SH-SY5Y (cell line): Measurements from ENCODE around the gene NAA35.

Experiments
- GATA2 ChIP-seq: IDR thresholded peaks from 2 replicates; pipeline ENCODE4 v1.6.1; 2011; ENCODE audit warnings: mild to moderate bottlenecking, low read depth, low read length
- GATA3 ChIP-seq: IDR thresholded peaks from 2 replicates; pipeline ENCODE4 v1.6.1; 2011; ENCODE audit warnings: low read depth, mild to moderate bottlenecking, low read length, moderate library complexity

Gene NAA35

DNA sequence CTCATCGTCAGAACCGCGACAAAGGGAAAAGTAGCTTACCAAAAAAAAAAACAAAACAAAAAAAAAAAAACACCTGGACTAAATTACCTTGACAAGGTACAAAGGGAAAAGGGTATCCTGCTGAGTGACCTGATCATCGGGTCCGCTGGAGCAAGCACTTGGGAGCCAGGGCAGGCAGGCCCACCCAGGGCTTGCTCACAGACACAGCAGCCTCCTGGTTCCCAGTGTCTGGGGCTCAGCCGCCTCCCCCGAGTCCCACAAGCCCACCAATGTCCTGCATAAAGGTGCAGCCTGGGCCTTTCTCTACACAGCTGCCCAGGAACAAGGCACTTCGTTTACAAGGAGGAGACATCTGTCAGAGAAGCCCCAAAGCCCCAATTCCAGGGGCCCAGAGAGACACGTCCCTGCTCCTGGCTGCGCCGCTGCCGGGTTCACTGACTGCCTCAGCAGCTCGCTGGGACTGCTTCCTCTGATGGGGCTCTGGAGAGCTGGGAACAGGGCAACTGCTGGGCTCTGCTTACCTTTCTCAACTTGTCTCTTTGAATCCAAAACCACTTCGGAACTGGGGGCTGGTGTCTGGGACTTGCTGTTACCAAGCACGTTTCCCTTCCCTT lies 95.0 kb downstream of the NAA35 start:
- no peak for TF ChIP-seq GATA2
- TF ChIP-seq GATA3: no peak

DNA sequence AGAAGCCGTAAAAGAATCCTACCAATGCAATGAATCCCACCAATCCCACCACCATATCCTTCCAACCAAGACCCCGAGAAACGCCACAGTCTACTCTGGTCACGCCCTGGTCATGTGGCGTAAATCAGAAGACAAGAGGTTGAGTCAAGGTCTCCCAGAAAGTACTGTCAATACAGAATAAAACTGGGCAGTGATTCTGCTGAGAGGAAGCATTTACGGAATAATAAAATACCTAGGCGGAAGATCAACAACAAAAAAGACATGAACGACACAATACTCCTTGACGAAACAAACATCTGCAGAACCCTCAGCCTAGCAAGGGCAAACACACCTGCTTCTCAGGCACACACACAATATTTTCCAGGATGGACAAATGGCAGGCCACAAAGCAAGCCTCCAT lies 95.6 kb downstream of the NAA35 start:
- TF ChIP-seq GATA2 (no peak), GATA3 (no peak)

DNA sequence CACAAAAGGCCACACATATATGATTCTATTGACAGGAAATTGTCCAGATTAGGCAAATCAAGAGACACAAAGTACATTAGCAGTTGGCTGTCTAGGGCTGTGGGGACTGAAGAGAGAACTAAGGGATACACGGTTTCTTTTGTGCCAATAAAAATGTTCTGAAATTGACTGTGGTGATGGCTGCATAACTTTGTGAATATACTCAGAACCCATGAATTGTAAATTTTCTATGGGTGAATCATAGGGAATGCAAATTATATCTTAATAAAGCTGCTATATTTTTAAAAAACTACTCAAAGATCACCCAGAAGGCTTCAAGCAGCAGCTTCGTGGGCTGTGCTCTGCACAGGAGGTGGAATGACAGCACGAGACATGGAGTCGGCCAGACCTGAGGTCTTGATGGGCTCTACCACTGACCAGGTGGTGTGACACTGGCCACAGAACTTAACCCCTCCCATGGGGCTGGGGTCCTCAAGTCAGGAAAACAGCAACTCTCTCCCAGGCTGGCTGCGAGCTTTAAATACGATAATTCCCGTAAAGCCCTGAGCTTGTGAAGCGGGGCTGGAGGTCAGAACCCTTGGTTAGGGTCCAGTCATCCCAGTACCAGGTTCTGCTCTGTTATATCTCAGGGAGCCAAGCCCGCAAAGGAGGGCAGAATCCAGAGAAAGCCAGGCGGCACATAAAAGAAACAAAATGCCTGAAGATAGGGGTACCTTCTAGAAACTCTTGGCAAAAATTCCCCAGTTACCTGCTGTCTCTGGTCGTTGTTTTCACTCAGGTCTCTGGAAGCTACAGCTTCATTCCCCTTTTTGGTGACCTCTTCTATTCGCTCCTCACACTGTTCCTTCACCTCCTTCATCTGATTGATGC lies 99.3 kb downstream of the NAA35 start:
- TF ChIP-seq GATA2 (no peak), GATA3 (no peak)

DNA sequence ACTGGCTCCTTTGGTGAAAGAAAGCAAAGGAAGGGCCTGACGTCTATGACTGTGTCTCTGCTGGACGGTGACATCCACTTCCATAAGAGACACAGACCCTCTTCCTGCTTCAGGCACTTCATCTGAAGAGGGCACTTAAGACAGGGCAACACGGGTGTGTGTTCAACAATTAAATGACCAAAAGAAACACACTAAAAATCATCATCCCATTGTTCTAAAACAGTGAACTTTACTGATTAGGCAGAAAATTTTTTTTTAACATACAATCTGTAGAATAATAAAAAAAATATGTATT lies 99.9 kb downstream of the NAA35 start:
- TF ChIP-seq GATA3: no peak
- TF ChIP-seq GATA2: no peak

DNA sequence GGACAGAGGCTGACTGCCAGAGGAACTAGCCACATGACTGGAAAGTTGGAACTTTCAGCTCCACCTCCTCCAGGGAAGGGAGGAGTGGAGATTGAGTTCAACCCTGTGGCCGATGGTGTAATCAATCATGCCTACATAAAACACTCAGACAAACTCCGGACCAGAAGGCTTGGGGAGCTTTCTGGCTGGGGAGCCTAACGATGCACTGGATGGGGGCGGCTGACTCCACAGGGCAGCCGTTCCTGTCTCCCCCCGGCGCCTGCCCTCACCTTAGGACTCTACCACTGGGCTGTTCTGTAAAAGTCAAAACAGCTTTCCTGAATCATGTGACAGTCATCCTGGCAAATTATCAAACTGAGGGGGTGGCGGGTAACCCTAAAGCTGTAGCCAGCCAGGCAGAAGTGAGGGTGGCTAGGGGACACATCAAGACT lies 100.4 kb downstream of the NAA35 start:
- TF ChIP-seq GATA3: no peak

DNA sequence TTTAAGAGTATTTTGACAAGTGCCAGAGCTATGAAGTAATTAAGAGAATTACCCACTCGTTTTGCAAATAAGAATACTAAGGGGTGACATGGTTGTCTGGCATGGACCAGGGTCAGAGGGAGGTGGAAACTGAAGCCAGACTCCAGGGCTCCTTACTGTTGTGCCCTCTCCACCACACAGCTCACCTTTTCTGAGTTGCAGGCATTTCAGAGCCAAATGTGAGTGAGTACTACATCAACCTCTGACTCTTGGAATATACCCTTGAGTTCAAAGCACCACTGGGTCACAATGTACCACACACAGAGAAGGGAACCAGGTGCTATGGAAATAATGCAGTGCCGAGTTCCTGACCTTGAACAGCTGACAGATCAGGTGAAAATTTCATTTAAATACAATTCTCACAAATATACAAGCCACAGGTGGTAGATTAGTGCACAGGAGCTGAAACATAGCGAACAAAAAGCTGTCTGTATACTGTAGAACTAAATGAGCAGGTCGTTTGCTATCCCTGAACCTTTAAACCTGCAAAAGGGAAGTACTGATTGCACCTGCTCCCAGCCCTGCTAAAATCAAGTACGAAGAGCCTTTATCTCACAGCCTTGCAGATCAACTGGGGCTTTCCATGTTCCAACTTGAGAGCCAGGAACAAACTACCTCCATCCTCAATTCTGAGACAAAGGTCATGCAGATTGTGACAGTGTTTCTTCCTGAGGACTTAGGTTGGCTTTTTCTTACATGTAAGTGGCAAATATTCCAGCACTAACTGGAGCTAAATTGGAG lies 101.4 kb downstream of the NAA35 start:
- TF ChIP-seq GATA3 (no peak), GATA2 (no peak)

DNA sequence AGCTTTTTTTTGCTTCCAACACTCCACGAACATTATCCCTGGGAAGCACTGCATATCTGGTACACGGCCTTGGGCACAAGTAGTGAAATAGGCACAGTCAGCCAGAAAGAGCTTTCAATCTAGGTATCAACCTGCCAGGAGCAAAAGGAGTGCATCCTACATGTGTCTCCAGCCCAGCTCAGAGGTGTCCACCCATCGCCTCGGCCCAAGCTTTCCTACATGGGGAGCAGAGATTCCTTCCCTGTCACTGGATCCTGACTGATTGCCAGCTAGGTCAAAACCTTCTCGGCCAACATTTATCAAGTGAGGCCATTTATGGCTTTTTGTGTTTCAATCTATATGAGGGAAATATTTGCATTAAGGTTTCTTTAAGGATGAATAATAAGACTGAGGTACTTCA lies 102.6 kb downstream of the NAA35 start:
- TF ChIP-seq GATA2 (no peak), GATA3 (no peak)

DNA sequence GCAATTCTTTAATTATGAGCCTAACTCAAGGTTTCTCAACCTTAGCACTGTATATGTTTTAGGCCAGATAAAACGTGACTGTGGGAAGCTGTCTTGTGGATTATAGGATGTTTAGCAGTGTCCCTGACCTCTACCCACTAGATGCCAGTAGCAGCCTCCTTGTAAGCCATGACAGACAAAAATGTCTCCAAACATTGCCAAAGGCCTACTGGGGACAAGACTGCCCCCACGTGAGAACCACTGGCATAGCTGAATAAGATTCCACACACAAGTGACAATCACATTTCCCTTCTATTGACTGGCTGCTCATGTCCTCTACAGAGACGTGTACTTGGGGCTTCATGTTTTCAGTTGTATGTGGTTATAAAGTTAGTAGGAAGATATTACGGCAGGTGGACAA lies 103.1 kb downstream of the NAA35 start:
- TF ChIP-seq GATA3: no peak
- no peak for TF ChIP-seq GATA2

DNA sequence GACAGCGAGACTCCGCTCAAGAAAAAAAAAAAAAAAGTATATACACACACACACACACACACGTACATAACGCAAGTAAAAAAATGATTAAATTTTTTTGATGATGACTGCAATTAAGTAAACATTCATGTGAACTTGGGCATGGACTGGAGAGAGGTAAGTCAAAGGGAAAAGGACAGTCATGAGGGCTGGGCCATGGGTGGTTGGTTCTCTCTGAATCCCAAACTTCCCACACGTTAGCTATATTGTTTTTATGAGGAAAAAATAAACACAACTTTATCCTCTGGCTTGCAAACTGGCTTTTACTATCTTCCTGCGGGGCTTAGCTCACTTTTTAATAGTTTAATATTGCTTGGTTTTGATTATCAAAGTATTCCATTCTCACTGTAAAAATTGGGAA lies 104.7 kb downstream of the NAA35 start:
- TF ChIP-seq GATA3 (no peak), GATA2 (no peak)

DNA sequence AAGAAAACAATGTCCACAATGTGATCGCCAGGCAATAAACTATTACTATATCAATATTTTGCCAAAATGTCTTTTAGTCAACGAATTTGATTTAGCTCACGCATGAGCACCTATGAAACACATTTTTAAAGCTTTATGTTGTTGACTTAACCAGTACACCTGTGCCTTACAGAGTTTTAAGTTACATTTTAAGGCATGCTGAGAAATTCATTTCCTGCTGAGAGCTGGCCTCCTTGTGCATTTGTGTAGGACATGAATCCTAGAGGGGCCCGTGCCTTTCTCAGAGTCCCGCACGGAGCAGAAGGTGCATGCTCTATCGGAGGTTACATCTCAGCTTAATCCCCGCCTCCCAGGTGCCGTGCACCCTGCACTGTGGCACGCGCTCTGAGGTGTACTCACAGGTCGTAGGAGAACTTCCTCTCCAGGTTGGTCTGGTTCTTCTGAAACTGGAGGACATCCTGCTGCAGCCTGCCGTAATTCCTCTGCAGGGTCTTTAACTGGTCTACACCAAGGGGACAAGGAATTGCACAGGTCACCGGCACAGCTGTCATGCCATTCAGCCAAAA lies 105.2 kb downstream of the NAA35 start:
- no peak for TF ChIP-seq GATA2
- no peak for TF ChIP-seq GATA3

DNA sequence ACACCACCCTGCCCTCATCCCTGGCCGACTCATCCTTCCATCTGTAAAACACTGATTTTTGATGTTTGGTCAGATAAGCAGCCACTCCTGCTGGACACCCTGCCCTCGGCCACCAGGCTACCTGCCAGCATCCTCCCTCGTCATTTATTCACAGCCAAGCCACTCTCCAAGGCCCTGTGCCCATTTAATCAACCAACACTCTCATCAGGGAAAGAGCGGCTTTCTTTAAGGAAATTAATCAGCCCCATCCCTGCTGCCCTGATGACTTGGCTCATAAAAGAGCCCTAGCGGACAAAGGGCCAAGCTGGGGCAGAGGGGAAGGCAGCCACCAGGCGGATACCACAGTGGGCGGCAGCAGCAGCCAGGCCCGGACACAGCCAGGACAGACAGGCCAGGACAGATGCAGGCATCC lies 106.0 kb downstream of the NAA35 start:
- TF ChIP-seq GATA2 (peak; percentile 75), GATA3 (no peak)

DNA sequence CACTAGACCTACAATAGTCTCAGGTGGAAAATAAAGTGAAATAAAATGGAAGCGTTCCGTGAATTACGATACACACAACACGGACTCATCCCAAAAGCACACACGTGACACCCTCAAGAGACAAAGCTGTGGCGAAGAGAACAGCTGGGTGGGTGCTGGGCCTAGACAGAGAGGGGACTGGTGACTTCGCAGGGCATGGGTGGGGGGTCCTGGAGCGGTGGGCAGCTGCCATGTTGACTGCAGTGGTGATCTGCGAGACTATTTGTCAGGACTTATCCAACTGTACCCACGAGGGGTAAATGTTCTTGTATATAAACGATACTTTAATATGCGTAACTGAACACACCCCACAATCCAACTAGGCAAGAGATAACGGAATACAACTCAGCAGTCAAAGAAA lies 106.4 kb downstream of the NAA35 start:
- TF ChIP-seq GATA2 (no peak), GATA3 (no peak)

DNA sequence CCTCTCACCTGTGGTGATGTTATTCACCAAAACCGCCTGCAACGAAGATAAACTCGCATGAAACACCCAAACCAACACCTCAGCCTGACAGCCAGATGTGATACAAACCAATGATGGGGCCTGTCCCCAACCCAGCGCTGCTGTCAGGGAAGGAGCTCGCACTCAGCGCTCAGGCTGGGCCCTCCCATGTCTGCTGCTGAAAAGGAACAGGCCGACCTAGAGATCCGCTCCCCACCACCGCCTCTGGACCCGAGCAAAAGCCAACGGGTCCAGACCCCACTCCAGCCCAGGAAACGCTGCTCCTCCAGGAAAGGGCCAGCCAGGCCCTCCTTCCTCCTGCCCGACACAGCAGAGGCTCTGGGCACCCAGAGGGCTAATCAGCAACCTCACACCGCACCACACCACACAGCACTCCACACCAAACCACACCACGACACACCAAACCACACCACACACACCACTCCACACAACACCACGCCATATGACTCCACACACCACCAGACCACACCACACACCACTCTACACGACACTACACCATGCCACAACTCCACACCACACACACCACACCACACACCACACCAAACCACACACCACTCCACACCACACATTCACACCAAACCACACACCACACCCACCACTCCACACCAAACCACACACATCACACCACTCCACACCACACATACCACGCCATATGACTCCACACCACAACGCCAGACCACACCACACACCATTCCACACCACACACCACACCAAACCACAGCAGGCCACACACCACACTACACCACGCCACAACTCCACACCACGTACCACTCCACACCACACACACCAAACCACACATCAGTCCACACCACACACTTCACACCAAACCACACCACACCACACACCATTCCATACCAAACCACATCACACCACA lies 111.9 kb downstream of the NAA35 start:
- TF ChIP-seq GATA2 (no peak), GATA3 (no peak)
